HG03175 (cell line): ENCODE measurements around the gene RNF145.
"Not testable (repeated sequence)": the region's sequence is repeated elsewhere in the genome, so short reads cannot be mapped to it uniquely, and the experiment has no call there.

ENCODE experiments used
- ATAC-seq: cut with Tn5 transposase; IDR thresholded peaks from one replicate; pipeline ENCODE4 v1.9.1; 2021; ENCODE audit warnings: mild to moderate bottlenecking, moderate library complexity; ENCODE audit not compliant: unreplicated experiment

The RNF145 gene

DNA sequence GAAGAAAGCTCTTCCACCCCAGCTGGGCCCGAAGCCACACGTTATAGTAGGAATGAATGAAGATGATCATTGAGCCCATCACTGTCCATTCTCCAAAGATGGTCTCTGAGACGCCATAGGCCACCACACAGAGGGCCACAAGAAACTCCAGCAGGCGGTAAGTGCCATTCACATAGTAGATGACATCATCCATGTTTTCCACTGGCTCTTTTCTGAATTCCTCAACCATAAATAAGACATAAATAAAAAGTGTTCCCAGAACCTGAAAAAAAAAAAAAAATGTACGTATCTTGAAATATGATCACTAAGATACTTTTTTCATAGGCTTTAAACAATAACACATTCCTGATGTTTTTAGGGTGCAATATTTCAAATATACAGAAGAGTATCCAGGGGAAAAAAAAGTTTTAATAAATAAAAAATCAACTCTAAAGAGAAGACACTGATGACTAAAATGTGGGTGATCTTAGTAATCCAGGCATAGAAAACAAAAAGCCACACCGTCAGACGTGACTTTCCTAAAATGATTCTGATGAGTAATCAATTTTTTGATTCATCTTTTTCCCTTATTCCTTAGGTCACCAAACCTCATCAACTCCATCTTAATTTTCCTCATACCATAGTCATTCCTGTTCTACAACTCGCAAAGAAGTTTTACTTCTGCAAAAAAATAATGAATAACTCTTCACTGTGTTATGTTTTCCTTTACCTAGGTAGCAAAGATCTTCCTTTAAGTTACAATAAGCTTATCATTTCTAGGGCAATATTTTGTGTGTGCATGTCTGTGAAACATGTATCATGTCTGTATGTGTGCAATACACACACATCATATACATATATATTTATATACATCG, 47.8 kb downstream of the RNF145 start:
- ATAC-seq = no peak

DNA sequence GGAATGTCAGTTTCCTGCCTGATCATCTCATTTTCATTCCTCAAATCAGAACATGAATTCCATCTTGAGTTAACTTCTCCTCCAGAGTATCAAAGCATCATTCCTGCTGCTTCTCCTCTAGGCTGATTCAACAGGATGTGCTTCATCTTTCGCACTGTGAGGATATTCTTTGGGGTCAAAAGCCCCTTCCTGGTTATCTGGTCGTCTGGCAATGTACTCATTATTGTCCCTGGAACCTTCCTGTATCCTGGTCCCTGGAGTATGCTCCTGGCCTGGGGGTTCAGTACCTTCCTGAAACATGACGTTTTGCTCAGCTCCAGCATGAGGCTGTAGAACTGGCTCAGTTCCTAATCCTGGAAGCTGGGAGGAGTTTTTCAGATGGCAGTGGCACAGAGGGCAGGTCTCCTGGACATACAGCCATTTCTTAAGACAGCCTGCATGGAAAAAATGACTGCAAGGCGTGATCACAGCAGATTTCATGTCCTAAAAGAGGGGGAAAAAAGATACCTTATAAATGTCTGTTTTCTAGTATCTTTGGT, 50.7 kb downstream of the RNF145 start:
- ATAC-seq = not testable (repeated sequence)

DNA sequence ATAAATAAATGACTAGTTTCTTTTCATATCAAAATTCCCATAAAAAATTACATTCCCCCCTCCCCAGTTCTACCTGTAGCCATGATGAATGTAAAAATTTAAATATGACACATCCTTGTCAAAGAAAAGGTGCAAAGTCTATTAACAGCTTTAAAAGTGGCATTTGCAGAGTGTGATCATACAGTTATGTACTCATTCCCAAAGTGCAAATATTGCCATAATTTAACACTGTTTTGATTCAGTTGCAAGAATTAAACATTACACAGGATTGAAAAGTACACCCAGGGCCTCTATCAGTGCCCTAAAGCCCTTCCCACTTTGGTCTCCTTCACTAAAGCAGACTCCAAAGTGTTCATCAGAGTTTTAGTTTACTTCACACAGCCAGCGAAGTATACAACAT, 51.8 kb downstream of the RNF145 start:
- ATAC-seq = no peak

- ATAC-seq = no peak
Observed at GRCh38 chr5:159156426-159157238, 52.7 kb downstream of the RNF145 start.

GRCh38 chr5:159155960-159156359, 53.4 kb downstream of the RNF145 start:
- no peak for ATAC-seq

DNA sequence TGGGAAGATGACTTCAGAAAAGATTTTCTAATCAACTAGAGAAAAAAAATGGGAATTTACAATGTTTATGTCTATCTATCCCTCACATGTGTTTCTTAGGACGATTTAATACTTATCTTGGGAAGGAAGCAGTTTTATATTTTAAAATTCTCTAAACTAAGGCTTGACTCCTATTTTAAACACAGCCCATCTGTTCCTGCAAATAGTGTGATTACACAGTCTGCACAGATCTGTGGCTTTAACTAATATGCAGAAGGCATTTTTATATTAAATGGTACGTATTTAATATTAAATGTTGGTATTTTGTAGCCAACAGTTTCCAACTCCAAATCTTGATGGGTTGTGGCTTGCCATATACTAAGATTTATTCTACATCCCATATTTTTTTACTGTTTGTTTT, 56.5 kb downstream of the RNF145 start:
- no peak for ATAC-seq

- ATAC-seq = no peak
Observed at GRCh38 chr5:159149085-159149484, 60.3 kb downstream of the RNF145 start.

- no peak for ATAC-seq
Observed at GRCh38 chr5:159147976-159148375, 61.4 kb downstream of the RNF145 start.

DNA sequence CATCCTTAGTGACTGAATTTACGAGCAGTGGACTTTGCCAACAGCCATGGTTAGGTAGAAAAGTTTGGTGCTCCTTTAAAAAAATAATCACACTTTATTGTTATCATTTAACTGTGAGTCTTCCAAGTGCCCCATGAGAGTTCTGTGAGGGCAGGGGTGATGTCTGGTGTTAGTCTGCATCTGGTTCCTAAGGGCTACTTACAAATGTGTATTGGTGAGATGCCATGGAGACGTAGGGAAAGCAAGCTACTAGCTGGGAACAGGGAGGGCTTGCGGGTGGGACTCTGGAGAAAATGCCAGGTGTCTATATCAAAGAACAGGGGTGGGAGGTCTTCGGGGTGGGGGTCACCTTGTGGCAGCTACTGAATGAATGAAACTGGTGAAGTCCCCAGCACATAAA, 62.5 kb downstream of the RNF145 start:
- ATAC-seq = no peak

- not testable (repeated sequence) for ATAC-seq
Observed at GRCh38 chr5:159145160-159145559, 64.2 kb downstream of the RNF145 start.

- ATAC-seq = no peak
Observed at GRCh38 chr5:159139802-159140201, 69.6 kb downstream of the RNF145 start.

GRCh38 chr5:159135896-159136531, 73.3 kb downstream of the RNF145 start:
- no peak for ATAC-seq

DNA sequence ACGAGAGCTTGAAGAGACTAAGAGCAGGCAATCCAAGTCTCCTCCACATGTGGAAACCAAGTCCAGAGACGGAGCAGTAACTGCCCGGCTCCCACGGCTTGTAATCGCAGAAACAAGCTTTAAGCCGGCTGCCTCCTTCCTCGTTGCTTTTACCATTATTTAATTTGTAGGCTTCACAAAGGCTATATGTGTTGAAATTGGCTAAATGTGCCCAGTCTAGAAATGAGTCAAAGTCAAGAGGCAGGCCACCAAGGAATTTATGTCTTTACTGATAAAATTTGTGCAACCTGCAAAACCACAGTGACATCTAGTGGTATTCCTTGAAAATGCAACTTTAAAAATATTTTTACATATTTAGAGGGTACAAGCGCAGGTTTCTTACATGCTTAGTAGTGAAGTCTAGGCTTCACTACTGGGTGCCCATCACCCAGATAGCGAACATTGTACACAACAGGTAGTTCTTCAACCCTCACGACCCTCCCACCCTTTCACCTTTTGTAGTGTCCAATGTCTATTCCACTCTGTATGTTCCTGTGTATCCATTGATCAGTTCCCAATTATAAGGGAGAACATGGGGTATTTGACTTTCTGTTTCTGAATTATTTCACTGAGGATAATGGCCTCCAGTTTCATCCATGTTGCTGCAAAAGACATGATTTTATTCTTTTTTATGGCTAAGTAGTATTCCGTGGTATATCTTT, 76.2 kb downstream of the RNF145 start:
- no peak for ATAC-seq

DNA sequence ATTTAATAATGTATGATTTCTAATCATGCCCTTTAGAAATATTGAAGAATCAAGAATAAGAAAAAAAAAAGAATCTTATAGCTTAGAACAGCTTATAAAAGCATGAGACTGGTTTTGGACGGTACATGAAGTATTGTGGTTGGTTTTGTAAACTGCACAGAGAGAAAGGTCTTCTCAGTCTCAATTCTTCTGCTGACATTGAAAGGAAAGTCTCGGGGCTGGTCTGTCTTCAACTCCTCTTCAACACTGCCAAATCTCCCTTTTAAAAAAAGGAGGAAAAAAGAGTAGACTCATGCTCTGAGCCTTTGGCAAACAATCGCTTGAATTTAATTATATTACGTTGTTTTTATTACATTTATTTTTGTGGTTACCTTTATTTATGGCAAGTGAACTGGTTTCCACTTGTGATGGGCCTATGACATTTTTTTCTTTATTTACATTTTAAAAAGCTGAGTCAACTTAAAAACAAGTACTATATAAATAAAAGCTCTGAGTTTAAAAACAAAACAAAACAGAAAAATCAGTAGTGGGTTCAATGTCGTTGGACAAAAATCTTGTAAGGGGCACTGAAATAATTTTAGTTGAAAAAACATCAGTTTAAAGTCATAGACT, 76.8 kb downstream of the RNF145 start:
- ATAC-seq = no peak

DNA sequence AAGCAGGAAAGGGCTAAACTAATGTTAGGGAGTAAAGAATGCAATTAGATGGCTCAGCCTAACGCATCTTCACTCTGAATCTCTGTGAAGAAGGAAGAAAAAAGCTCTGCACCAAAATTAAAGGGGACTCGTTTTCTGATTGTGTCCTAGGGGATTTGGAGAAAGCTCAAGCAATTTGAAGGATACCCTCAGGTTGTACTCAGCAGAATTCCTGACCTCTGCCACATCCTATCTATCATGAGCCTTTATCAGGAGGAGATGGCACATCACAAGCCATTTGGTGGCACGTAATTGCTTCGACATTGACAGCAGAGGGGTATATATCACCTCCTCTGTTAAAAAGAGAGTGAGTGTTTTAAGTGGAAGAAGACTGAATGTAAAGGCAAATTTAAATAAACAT, 77.4 kb downstream of the RNF145 start:
- no peak for ATAC-seq

DNA sequence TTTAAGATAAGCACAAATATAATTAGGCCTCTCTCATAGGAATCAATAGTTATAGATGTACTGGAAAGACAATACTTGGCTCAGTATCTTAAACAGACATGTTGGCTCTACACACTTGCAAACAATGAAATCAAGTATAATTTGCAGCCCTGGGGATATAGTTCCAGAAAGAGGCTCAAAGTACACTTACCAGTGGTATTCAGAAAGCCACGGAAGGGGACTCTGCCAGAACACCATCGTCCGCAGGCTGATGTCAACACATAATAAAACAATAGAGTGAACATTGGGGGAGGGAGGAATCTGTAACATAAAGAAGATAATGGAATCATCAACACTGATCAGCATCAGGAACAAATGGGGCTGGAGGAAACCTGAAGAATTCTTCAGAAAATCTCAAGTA, 78.5 kb downstream of the RNF145 start:
- ATAC-seq = no peak

DNA sequence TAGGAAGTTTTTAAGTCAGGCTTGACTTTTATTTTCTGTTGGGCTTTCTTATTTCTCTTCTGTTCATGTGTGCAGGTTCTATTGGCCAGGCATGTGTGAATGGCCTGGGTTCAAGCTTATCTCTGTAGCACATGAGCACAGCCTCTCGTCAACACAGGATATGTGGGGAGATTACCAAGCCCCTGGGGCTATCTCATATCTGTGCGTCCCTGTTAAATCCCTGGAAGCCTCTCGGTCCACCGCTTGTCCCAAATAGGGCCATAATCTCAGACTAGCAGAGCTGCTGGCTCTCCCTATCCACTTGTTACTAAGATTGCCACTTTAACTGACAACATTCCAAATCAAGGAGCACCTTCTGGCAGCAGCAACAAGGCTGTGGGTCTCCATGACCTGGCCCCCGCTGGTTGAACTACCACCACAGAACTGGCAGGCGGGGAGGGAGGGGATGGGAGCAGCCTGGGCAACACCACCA, 81.2 kb downstream of the RNF145 start:
- ATAC-seq = no peak

DNA sequence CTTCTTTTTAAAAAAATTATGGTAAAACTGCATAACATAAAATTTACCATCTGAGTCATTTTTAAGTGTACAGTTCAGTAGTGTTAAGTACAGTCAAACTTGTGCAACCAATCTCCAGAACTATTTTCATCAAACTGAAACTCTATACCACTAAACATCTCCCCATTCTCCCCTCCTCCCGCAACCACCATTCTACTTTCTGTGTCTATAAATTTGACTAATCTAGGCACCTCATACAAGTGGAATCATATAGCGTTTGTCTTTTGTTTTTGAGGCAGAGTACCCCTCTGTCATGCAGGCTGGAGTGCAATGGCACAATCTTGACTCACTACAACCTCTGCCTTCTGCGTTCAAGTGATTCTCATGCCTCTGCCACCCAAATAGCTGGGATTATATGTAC, 85.7 kb downstream of the RNF145 start:
- no peak for ATAC-seq

GRCh38 chr5:159123189-159123588, 86.2 kb downstream of the RNF145 start:
- ATAC-seq = no peak

- ATAC-seq = no peak
Observed at GRCh38 chr5:159121061-159121460, 88.3 kb downstream of the RNF145 start.
